ENCODE results near the gene COL7A1. TPM values are rescaled to one million over a fixed set of nuclear protein-coding genes. Genes with fewer than 3 reads are reported as not detected.

Gene COL7A1
- total RNA-seq, 1 donor from 2014 or later, result 337 TPM

- Histone ChIP-seq H3K27me3 (ENCODE audit: control insufficient read depth, insufficient read depth, low read length) (no peaks in the 10 kb centered on the region), H3K4me3 (ENCODE audit: low read depth, low read length) (no peak overlapping the region), H3K36me3 (ENCODE audit: control insufficient read depth, insufficient read depth, low read length) (peaks cover 3% of the 10 kb centered on the region)
- no peak for DNase-seq (ENCODE audit: low read depth)
- TF ChIP-seq CTCF (IDR thresholded peaks at IDR 0.05; ENCODE audit: insufficient read depth, low read length, poor library complexity, severe bottlenecking), result no peak
Measured at GRCh38 chr3:48623851-48624547, 28.9 kb upstream of the COL7A1 start.

- H3K27me3 ChIP-seq (ENCODE audit: control insufficient read depth, insufficient read depth, low read length), result no peaks in the 10 kb centered on the region
- no peak within 1 kb of the TSS for H3K4me3 ChIP-seq (ENCODE audit: low read depth, low read length)
- H3K36me3 ChIP-seq (ENCODE audit: control insufficient read depth, insufficient read depth, low read length), result no peaks in the 10 kb centered on the region
- no peak for TF ChIP-seq CTCF (IDR thresholded peaks at IDR 0.05; ENCODE audit: insufficient read depth, low read length, poor library complexity, severe bottlenecking)
- no peak for DNase-seq (ENCODE audit: low read depth)
Measured at GRCh38 chr3:48621461-48621869, 26.3 kb upstream of the COL7A1 start, which contains the start of gene TMEM89. TSS of gene TMEM89 (minus strand) at chr3:48621769. CDS start at chr3:48621756, 13 bp downstream.

- DNase-seq (ENCODE audit: low read depth), result no peak
- no peak for TF ChIP-seq CTCF (IDR thresholded peaks at IDR 0.05; ENCODE audit: insufficient read depth, low read length, poor library complexity, severe bottlenecking)
- Histone ChIP-seq H3K4me3 (ENCODE audit: low read depth, low read length) (no peak overlapping the region), H3K36me3 (ENCODE audit: control insufficient read depth, insufficient read depth, low read length) (no peaks in the 10 kb centered on the region), H3K27me3 (ENCODE audit: control insufficient read depth, insufficient read depth, low read length) (no peaks in the 10 kb centered on the region)
Measured at GRCh38 chr3:48619541-48620524, 24.7 kb upstream of the COL7A1 start.

- DNase-seq (ENCODE audit: low read depth), result no peak
Measured at GRCh38 chr3:48617559-48617958, 22.4 kb upstream of the COL7A1 start.

GRCh38 chr3:48614044-48614443 is 18.9 kb upstream of the COL7A1 start:
- Histone ChIP-seq H3K36me3 (ENCODE audit: control insufficient read depth, insufficient read depth, low read length) (no peaks in the 10 kb centered on the region), H3K27me3 (ENCODE audit: control insufficient read depth, insufficient read depth, low read length) (no peaks in the 10 kb centered on the region), H3K4me3 (ENCODE audit: low read depth, low read length) (no peak overlapping the region)
- no peak for TF ChIP-seq CTCF (IDR thresholded peaks at IDR 0.05; ENCODE audit: insufficient read depth, low read length, poor library complexity, severe bottlenecking)
- DNase-seq (ENCODE audit: low read depth), result no peak

More at GRCh38 chr3:48617559-48617958, 22.4 kb upstream of the COL7A1 start:
- Histone ChIP-seq H3K36me3 (ENCODE audit: control insufficient read depth, insufficient read depth, low read length) (no peaks in the 10 kb centered on the region), H3K27me3 (ENCODE audit: control insufficient read depth, insufficient read depth, low read length) (no peaks in the 10 kb centered on the region), H3K4me3 (ENCODE audit: low read depth, low read length) (no peak overlapping the region)
- TF ChIP-seq CTCF (IDR thresholded peaks at IDR 0.05; ENCODE audit: insufficient read depth, low read length, poor library complexity, severe bottlenecking), result no peak
